ENCODE results near the gene MBD5.

Gene MBD5

DNA sequence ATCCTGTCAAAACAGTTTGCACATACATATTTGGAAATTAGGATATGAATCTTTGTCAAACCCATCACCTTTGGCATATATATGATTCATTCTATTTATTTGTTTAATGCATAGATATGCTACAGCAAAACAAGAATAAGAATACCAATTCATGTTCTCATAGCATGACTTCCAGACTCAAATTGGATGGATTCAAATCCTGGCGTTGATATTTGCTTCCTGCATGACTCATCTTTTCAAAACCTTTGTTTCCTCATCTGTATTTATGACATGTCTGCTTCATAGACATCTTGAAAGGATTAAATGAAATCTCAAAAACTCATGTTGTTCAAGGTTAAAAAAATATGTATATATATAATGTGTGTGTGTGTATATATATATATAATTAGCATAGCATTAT lies 261.3 kb downstream of the MBD5 start:
- TF ChIP-seq, protein P1, sequence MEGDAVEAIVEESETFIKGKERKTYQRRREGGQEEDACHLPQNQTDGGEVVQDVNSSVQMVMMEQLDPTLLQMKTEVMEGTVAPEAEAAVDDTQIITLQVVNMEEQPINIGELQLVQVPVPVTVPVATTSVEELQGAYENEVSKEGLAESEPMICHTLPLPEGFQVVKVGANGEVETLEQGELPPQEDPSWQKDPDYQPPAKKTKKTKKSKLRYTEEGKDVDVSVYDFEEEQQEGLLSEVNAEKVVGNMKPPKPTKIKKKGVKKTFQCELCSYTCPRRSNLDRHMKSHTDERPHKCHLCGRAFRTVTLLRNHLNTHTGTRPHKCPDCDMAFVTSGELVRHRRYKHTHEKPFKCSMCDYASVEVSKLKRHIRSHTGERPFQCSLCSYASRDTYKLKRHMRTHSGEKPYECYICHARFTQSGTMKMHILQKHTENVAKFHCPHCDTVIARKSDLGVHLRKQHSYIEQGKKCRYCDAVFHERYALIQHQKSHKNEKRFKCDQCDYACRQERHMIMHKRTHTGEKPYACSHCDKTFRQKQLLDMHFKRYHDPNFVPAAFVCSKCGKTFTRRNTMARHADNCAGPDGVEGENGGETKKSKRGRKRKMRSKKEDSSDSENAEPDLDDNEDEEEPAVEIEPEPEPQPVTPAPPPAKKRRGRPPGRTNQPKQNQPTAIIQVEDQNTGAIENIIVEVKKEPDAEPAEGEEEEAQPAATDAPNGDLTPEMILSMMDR (IDR thresholded peaks at IDR 0.05; ENCODE audit: extremely low read depth, missing control alignments), result no peak
- DNase-seq (ENCODE audit: low spot score), result no peak

DNA sequence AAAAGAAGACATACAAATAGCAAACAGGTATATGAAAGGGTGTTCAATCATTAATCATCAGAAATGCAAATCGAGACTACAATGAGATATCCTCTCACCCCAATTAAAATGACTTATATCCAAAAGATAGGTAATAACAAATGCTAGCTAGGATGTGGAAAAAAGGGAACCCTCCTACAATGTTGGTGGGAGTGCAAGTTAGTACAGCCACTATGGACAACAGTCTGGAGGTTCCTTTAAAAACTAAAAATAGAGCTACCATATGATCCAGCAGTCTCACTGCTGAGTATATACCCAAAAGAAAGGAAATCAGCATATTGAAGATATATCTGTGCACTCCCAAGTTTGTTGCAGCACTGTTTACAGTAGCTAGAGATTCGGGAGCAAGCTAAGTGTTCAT lies 271.5 kb downstream of the MBD5 start:
- no peak for DNase-seq (ENCODE audit: low spot score)
- TF ChIP-seq, protein P1 (IDR thresholded peaks at IDR 0.05; ENCODE audit: extremely low read depth, missing control alignments), result no peak

DNA sequence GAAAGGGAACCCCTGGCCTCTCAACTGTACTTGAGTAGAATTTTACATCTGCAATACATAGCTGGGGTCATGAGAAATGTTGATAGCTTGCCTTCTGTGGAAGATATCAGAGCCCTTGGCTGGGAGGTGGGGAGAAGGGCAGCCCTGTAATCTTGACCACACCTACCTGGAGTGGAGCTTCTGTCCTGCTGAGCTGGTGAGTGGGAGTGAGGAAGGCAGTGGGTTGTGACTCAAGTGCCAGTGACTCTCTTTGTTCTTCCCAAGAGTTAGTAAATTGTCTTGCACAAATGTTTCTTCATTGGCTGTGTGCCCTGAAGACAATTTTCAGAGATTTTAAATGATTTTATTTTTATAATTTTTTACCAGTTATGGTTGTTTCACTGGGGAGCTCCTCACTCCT lies 277.3 kb downstream of the MBD5 start:
- no peak for DNase-seq (ENCODE audit: low spot score)
- TF ChIP-seq, protein P1 (IDR thresholded peaks at IDR 0.05; ENCODE audit: extremely low read depth, missing control alignments), result no peak

DNA sequence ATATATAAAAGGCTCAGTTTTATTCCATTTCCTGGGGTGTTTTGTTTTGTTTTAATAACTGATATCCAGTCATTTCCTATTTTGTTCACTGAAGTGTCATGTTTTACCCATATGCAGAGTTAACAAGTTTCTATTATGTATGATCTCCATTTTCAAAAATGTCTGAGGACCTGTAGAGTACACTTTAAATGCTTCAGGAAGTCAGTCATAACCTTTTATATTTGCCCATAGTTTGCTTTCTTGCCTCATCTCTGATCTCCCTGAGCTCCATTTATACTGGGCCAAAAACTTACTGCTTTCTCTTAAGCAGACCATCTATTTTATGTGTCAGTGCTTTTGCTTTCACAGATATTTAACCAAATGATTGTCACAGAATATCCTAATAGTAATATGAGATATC lies 278.7 kb downstream of the MBD5 start:
- TF ChIP-seq, protein P1 (IDR thresholded peaks at IDR 0.05; ENCODE audit: extremely low read depth, missing control alignments), result no peak
- DNase-seq (ENCODE audit: low spot score), result no peak

DNA sequence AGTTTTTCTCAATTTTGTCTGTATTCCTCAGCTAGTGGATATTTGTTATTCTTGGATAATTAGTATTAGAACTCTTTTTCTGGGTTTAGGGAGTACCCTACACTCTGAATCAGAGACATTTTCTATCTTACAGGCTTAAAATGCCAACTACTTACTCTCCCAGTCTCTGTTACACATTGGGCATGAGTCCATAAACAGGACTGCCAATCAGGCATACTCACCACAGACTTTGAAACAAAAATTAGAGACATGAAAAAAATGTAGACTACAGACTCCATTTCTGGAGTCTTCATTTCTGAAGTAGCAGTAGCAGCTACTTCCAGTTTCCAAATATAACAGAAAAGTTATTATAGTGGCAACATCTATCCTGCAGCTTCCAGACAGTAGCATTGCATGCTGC lies 279.7 kb downstream of the MBD5 start:
- DNase-seq (ENCODE audit: low spot score), result no peak
- TF ChIP-seq, protein P1 (IDR thresholded peaks at IDR 0.05; ENCODE audit: extremely low read depth, missing control alignments), result no peak

DNA sequence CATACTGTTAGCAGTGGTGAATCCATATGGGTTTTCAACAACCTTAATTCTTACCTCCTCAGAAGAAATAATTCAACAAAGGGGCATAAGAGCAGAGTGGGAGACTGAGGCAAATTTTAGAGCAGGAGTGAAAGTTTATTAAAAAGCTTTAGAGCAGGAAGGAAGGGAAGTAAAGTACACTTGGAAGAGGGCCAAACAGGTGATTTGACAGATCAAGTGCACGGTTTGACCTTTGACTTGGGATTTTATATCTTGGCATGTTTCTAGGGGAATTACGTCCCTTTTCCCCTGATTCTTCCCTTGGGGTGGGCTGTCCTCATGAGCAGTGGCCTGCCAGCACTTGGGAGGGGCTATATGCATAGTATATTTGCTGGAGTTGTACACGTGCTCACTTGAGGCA lies 280.5 kb downstream of the MBD5 start:
- TF ChIP-seq, protein P1 (IDR thresholded peaks at IDR 0.05; ENCODE audit: extremely low read depth, missing control alignments), result no peak

DNA sequence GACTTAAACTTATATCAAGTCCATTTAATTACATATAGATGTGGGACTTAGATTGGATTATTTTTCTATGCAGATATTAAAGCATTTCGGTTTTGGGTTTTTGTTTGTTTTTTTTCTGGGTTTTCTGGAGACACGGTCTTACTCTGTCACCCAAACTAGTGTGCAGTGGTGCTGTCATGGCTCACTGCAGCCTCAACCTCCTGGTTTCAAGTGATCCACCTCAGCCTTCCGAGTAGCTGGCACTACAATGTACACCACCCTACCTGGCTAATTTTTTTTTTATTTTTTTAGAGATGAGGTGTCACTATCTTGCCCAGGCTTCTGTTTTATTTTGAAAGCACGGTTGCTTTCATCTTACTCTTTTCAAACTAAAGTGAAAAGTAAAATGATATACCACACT lies 281.6 kb downstream of the MBD5 start:
- DNase-seq (ENCODE audit: low spot score), result no peak
- TF ChIP-seq, protein P1 (IDR thresholded peaks at IDR 0.05; ENCODE audit: extremely low read depth, missing control alignments), result no peak

More for the DNA sequence above, 280.5 kb downstream of the MBD5 start:
- no peak for DNase-seq (ENCODE audit: low spot score)

Data from GM20000 (cell line).